Measurements from ENCODE around the gene WDSUB1. TPM values are rescaled to one million over a fixed set of nuclear protein-coding genes. Genes with fewer than 3 reads are reported as not detected.

WDSUB1 gene
- total RNA-seq, 4 donors from 2014 or later, result 2.8 to 7.6 (median 5.5) TPM

DNA sequence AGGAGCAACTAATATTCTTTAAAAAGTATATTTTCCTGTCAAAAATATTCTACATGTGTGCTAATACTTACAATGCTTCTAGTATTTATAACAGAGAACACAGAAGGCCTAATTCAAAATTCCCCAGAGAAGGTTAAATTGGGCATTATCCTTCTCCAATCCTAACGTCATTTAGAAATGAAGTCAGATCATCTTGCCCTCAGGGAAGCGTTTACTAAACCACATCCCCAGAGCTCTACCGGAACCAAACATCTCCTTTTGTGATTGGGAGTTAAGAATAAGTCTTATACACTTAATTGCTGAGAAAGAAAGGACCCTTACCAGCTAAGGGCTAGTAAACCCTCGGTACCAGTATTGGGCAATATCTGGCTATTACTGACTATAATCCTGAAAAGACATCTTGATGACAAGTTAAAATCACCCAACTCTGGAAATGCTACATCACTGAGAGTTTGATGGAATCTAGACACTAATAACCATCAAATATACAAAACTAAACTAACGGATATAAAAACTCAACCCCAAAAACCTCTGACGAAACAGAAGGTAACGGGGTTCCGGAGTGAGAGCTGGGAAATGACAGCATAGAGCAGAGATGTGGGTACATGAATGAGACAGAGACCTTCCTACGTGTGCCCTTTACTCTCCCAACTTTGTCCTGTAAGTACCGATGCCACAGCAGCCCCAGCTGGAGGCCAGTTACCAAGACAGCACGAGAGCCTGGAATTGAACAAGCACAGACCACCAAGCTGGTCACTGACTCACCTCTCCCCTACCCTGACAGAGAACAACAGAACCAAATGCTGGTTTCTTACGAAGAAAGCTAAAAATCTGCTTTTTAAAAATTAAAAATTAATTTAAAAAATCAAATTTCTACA, 35.0 kb downstream of the WDSUB1 start:
- WGBS, 2 donors, result 73% methylated on average over 12 of the region's 12 CpGs
- intact Hi-C loops (cut with DNase I; ENCODE audit: low total_unique reads), result no loop called here
- DNase-seq (ENCODE audit: low spot score in 2 of 2), result no peak
- TF ChIP-seq POLR2A (IDR thresholded peaks at IDR 0.05), result no peak
- TF ChIP-seq, protein P1, sequence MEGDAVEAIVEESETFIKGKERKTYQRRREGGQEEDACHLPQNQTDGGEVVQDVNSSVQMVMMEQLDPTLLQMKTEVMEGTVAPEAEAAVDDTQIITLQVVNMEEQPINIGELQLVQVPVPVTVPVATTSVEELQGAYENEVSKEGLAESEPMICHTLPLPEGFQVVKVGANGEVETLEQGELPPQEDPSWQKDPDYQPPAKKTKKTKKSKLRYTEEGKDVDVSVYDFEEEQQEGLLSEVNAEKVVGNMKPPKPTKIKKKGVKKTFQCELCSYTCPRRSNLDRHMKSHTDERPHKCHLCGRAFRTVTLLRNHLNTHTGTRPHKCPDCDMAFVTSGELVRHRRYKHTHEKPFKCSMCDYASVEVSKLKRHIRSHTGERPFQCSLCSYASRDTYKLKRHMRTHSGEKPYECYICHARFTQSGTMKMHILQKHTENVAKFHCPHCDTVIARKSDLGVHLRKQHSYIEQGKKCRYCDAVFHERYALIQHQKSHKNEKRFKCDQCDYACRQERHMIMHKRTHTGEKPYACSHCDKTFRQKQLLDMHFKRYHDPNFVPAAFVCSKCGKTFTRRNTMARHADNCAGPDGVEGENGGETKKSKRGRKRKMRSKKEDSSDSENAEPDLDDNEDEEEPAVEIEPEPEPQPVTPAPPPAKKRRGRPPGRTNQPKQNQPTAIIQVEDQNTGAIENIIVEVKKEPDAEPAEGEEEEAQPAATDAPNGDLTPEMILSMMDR (IDR thresholded peaks at IDR 0.05), result no peak
- H3K4me3 ChIP-seq (ENCODE audit: low read depth, poor library complexity, severe bottlenecking), result no peak overlapping the region

DNA sequence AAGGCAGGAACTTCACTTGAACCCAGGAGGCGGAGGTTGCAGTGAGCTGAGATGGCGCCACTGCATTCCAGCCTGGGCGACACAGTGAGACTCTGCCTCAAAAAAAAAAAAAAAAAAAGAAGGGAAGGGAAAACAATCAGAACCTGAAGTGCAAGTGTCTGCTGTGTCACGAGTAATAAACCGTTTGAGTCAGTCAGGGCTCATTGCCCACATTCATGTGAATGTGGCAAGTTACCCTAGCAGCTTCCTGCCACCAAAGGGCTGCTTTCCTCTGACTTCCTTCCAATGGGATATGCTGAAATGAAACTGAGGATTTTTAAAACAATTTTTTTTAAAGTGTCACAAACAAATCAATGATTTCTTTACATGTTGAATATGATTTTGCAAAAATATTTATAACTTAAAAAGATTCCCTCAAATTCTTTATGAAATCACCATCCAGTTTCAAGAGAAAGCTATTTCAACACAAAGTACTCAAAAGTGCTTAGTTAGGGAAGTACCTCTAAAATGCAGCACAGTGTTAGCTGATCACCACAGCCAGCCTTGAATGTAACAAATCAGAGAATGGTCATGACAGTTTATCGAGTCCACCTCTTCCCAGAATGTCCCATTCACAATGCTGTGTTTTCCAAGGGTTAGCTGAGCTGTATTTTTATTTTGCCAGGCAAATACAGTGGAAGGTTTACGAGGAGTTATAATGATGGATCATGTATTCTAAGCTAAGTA, 36.4 kb downstream of the WDSUB1 start:
- intact Hi-C loops (cut with DNase I; ENCODE audit: low total_unique reads), result no loop called here
- H3K4me3 ChIP-seq (ENCODE audit: low read depth, poor library complexity, severe bottlenecking), result no peak overlapping the region
- WGBS, 2 donors, result 25% methylated on average over 7 of the region's 7 CpGs
- no peak for TF ChIP-seq POLR2A (IDR thresholded peaks at IDR 0.05)
- TF ChIP-seq, protein P1 (IDR thresholded peaks at IDR 0.05), result no peak
- peak; percentile 90 to 92 for DNase-seq (ENCODE audit: low spot score in 2 of 2)

DNA sequence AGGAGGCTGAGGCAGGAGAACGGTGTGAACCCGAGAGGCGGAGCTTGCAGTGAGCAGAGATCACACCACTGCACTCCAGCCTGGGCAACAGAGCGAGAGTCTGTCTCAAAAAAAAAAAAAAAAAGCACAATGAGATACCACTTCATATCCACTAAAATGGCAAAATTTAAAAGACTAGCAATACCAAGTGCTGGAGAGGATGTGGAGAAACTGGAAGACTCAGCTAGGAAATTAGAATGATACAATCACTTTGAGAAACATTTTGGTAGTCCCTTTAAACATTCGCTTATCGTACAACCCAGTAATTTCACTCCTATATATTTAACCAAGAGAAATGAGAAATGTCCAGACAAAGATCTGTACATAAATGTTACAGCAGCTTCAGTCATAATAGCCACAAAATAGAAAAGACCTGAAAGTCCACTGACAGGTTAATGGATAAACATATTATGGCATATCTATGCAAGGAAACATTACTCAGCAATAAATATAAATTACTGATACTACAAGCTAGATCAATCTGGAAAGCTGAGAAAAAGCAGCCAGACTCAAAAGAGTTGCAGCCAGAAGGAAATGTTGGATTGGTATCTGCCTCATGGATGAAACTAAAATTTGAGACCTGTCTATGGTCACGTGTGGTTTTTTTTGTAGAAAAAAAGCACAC, 40.0 kb downstream of the WDSUB1 start:
- 94 to 98% methylated on average over 7 of the region's 7 CpGs for WGBS, 2 donors

DNA sequence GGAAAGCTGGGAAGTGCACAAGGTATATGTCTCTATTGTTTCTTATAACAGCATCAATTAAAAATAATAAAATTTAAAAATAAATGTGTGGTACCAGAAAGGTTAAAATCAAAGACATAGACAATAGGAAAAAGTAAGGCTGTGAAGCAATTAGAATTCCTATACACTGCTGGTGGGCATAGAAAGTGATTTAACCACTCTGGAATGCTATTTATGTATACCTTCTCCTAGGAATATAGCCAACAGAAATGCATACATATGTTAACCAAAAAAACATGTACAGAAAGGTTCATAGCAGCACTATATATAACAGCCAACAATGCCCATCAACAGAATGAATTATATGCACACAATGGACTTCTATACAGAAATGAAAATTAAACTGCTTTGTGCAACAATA, 43.0 kb downstream of the WDSUB1 start:
- intact Hi-C loops (cut with DNase I; ENCODE audit: low total_unique reads), result no loop called here
- no peak overlapping the region for H3K4me3 ChIP-seq (ENCODE audit: low read depth, poor library complexity, severe bottlenecking)
- no peak for TF ChIP-seq POLR2A (IDR thresholded peaks at IDR 0.05)
- TF ChIP-seq, protein P1 (IDR thresholded peaks at IDR 0.05), result no peak
- DNase-seq (ENCODE audit: low spot score in 2 of 2), result no peak

More for the DNA sequence above, 40.0 kb downstream of the WDSUB1 start:
- TF ChIP-seq POLR2A (IDR thresholded peaks at IDR 0.05), result no peak
- TF ChIP-seq, protein P1 (IDR thresholded peaks at IDR 0.05), result no peak
- no peak for DNase-seq (ENCODE audit: low spot score in 2 of 2)
- no peak overlapping the region for H3K4me3 ChIP-seq (ENCODE audit: low read depth, poor library complexity, severe bottlenecking)
- intact Hi-C loops (cut with DNase I; ENCODE audit: low total_unique reads), result no loop called here

DNA sequence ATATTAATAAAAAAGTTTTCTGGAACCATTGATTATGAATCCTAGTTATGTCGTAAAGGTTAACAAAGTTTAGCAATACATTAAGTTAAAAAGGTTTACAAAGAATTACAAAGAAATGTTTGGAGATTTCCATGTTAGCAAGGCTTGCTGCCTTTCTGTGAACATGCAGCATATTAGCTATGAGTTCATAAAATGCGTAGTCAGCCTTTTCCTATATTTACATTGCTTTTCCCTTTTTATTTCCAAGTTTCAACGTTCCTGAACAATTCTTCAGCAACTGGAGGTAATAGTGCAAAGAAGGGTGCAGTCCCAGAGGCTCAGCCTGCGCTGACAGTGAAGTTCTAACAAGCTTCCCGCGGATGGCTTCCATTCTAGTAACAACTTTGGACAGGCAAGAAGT, 51.6 kb downstream of the WDSUB1 start:
- TF ChIP-seq, protein P1 (IDR thresholded peaks at IDR 0.05), result no peak
- no peak for TF ChIP-seq POLR2A (IDR thresholded peaks at IDR 0.05)
- 88 to 93% methylated on average over 6 of the region's 6 CpGs for WGBS, 2 donors
- intact Hi-C loops (cut with DNase I; ENCODE audit: low total_unique reads), result no loop called here
- DNase-seq (ENCODE audit: low spot score in 2 of 2), result no peak
- no peak overlapping the region for H3K4me3 ChIP-seq (ENCODE audit: low read depth, poor library complexity, severe bottlenecking)
